ENCODE data around the gene TEX28.
"Not testable (repeated sequence)": the region's sequence is repeated elsewhere in the genome, so short reads cannot be mapped to it uniquely, and the experiment has no call there.

The TEX28 gene

GRCh38 chrX:154233620-154234019 is 61.3 kb downstream of the TEX28 start:
- H3K4me3 Mint-ChIP-seq; ATAC-seq; DNase-seq (ENCODE audit: low spot score in 2 of 2); H3K4me1 Mint-ChIP-seq; H3K36me3 Mint-ChIP-seq; H3K27ac Mint-ChIP-seq; H3K9me3 Mint-ChIP-seq: not testable (repeated sequence)

GRCh38 chrX:154231443-154231842 is 63.5 kb downstream of the TEX28 start:
- not testable (repeated sequence) for H3K9me3 Mint-ChIP-seq; H3K36me3 Mint-ChIP-seq; H3K27ac Mint-ChIP-seq; DNase-seq (ENCODE audit: low spot score in 2 of 2); ATAC-seq; H3K4me3 Mint-ChIP-seq; H3K4me1 Mint-ChIP-seq

- H3K4me1 Mint-ChIP-seq; H3K36me3 Mint-ChIP-seq; H3K9me3 Mint-ChIP-seq; H3K4me3 Mint-ChIP-seq; H3K27ac Mint-ChIP-seq; ATAC-seq; DNase-seq (ENCODE audit: low spot score in 2 of 2): not testable (repeated sequence)
Observed at GRCh38 chrX:154226706-154227105, 68.2 kb downstream of the TEX28 start.

GRCh38 chrX:154225292-154225691 is 69.6 kb downstream of the TEX28 start:
- not testable (repeated sequence) for H3K4me3 Mint-ChIP-seq, ATAC-seq, H3K4me1 Mint-ChIP-seq

More at GRCh38 chrX:154225292-154225691, 69.6 kb downstream of the TEX28 start:
- H3K36me3 Mint-ChIP-seq; H3K27ac Mint-ChIP-seq; H3K9me3 Mint-ChIP-seq; DNase-seq (ENCODE audit: low spot score in 2 of 2): not testable (repeated sequence)
